Fibroblast of skin of left biceps (primary cell): ENCODE measurements around the gene CTNNA2.

Source experiments
- DNase-seq, 2 experiments: peaks; one replicate each; pipeline ENCODE4 v3.0.0-alpha.2; 2013; ENCODE audit warnings: low read depth in 2 of 2

Gene CTNNA2

DNA sequence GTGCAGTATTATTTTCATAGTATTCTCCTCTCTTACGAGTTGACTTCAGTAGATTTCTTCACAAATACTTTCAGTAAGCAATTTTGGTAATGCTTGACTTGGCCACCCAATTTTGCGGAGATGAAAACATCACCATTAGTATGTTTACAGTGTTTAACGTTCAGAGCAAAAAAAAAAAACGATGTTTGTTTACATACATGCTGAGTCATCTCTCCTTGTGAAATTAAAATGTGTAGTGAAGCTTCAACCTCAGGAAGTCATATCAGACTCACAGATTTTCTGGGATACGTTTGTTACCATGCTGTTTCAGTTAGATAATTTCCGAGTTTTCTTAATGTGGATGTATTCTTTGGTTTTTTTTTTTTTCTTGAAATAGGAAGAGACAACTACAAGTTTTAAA lies 100.1 kb downstream of the CTNNA2 start:
- DNase-seq: no peak

DNA sequence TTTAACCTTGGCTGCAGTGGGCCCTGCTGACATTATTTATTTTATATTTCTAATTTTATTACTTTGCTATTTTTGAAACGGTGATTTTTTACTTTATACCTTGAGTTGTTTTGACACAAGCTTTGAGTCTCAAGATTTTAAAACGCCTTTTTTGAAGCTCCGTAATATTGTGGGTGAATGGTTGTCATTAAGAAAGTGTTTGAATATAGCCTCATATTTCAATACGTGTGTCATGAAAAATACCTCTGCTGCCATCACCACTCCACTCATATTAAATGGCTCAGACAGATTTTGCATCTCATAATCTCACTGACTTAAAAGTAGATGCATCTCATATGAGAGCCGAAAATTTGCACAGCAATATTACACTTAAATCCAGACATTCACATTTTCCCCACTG lies 106.6 kb downstream of the CTNNA2 start:
- no peak for DNase-seq

DNA sequence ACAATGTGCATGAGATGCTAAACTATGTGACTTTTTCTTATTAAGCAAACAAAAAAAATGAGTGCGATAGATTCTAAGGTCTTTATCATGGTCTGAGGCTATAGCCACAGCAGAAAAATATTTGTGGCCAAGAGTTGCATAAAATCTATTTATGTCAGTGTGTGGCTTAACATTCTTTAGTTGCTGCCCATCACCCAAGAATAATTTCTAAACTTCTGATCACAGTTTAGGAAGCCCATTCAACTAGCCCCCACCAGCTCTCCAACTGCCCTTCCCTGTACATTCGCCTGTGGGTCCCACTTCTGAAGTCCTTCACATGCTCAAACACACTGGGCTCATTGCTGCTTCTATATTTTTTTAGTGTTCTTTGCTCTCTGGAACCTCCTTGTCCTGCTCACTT lies 107.1 kb downstream of the CTNNA2 start:
- DNase-seq: no peak

DNA sequence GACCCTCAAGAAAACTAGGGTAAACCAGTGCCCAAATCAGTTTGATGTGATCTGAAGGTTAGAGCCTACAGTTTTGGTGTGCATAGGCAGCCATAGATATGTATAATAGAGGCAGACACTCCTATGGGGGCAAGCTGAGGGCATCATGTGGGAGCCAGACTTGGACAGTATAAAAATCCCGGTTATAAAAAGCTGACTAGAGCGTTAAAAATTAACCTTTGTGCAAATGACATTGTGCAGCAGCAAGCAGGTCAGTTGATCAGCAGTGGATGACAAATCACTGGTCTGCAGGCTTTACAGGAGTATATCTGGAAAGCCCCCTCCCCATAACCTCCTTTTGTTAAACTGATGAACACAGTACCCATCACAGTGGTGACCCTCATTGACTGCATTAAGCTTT lies 107.8 kb downstream of the CTNNA2 start:
- no peak for DNase-seq

DNA sequence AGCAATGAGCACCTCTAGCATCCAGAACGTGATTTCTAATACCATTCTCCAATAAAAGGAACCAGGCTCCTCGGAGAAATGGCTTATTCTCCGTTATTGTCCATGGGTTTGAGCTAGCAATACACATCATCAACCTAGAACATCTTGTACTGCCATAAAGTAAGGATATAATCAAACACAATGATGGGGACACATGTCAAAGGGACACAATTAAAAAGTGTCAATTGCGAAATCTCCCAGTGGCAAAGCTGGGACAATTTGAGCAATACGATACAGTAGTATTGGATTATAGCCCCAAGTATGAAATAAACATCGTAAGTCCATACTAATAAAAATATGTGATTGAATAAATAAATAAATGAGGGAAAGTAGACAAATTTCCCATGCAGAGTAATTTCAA lies 108.4 kb downstream of the CTNNA2 start:
- DNase-seq: no peak

DNA sequence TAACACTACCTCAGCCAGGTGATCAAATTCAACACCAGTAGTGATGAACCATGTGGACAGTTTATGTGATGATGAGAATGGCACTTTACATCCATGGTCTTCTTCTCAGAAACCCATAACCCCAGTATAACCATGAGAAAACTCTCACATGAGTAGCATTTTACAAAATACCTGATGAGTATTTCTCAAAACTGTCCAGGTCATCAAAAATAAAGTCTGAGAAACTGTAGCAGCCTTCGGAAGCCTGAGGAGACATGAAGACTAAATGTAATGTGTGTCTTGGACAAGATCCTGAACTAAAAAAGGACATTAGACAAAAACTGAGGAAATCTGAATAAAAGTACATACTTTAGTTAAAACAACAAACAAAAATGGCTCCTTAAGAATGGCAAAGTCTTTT lies 108.9 kb downstream of the CTNNA2 start:
- DNase-seq: no peak

DNA sequence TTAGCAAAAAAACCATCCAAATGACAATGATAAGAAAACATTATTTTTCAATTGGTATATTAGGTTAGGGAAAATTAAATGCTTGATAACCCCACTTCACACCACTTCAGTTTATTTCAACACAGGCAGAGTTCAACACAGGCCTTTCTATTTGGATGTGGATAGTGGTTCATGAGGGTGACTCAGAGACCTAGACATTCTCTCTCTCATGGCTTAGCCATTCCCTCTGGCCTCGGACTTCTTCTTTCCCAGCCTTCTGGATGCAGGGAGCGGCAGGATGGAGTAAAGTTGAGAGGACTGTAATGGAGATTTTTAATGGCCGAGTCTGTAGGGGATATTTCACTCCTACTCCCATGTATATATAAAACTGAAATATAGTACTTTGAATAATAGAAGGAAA lies 109.7 kb downstream of the CTNNA2 start:
- no peak for DNase-seq

DNA sequence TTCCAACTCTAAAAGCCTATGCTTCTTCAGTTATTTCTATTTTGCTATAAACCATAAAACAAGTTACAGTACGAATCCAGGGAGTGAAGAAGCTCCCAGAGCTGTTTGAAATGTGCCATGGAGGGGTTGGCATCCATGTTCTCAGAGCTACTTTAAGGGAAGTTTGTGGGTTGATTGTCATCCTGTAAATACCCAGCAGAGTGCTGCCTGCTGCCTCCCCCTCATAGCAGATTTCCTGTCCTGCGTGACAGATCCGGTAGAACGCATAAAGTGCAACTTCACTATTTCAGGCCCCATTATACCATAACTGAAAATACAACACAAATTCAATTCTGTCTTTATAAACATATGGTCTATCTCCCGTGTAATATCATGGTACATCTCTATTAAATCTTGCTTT lies 114.4 kb downstream of the CTNNA2 start:
- no peak for DNase-seq

DNA sequence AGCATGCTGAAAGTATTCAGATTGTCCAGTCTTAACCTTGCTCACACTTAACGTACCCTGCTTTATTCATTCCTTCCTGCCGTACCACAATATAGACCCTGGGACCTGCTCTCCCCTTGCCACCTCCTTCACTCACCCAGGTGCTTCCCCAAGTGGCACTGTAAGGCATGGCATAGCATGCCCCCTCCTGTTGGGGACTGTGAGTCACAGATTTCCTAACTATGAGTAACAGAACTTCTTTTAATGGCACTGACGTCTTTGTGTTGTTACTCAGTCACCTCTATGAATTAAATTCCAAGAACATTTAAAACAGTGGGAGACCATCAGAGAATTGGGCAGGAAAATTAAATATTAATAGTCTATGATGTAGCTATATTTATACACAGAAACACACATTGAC lies 117.2 kb downstream of the CTNNA2 start:
- DNase-seq: no peak

DNA sequence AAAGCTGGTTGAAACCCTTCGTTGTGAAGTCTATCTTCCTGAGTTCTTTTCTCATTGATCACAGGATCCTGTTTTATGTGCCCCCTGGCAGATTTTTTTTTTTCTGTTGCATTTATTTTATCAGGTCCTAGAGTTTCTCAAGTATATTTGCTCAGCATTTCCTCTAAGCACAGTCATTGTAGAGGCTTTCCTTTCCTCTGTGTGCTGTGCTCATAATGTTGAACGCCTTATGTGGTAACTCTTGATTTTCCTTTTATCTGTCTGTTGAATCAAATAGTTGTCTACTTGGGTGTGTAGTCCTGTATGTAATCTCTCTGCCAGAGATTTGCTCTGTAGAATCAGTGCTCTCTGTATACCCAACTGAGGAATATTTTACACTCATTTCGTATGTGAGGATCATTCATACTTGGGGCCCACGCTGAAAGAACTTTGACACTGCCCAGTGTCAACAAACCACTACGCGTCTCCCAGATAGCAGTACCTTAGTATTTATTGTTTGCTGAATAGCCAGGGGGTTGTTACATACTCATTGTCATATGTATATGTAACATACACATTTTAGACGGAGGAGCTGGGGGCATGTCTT lies 118.2 kb downstream of the CTNNA2 start:
- DNase-seq: no peak

DNA sequence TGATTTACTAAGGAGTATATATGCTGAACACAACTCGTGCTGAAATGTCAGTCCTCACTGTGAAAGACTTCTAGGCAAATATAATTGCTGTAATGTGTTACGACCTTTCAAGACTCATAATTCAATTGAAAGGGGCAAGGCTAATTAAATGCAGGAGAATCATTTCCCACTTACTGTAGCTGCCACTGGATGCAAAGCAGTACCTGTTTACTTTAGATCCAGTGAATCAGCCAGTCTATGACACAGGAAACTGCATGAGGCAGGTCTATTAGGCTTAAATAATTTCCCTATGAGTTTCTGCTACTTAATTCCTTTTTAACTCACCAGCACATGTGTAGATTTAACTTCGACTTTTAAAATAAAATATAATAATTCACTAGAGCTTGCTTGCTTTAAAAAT lies 125.6 kb downstream of the CTNNA2 start:
- DNase-seq: no peak

DNA sequence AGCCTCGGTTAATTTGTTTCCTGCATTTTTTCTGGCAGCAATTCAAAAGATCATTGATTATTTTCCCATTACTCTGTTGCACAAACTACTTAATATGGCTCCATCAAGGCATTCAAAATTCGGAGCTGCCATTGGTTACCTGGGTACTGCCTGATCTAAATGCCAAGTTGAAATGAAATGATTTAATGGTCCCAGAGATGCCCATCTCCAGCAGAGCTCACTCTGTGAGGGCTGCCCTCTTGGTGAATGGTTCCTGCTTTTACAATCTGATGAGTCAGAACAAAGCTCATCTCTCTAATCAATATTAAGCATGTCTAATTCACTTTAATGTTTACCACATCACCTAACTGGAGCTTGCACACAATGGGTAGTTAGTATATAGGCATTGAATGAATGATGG lies 126.1 kb downstream of the CTNNA2 start:
- no peak for DNase-seq

DNA sequence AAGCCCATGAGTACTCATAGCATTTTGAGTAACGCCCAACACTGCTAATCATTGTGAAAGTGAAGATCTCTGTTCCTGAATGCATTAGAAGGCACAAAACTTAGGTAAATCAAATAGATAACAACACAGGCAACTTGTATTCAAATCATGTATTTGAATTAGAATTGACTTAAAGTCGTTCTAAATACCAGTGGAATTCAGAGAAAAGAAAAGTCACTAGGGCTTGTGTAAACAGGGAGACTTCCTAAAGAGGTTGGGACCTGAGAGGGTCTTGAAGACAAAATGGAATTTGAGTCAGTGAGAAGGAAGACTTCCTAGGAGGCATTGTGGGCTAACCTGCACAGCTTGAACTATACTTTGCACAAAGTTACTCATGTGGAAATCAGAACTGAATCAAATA lies 127.2 kb downstream of the CTNNA2 start:
- no peak for DNase-seq

DNA sequence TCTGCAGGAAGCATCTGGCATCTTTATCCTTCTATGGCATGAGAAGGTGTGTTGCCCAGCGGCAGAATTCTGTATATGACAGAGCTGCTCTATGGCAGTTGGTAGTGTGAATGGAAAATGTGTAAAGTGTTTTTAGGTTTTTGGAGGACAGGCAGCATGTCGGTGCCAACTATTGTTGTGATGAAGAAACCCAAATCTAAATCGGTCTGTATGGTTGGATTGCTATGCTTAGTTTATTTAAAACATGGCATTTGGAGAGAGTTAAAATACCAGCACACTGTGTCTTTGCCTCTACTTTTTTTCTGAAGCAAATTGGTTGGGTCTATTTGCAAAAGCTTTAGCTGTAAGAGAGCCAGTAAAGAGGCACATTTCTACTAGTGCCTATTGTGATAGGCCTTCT lies 136.7 kb downstream of the CTNNA2 start:
- no peak for DNase-seq

DNA sequence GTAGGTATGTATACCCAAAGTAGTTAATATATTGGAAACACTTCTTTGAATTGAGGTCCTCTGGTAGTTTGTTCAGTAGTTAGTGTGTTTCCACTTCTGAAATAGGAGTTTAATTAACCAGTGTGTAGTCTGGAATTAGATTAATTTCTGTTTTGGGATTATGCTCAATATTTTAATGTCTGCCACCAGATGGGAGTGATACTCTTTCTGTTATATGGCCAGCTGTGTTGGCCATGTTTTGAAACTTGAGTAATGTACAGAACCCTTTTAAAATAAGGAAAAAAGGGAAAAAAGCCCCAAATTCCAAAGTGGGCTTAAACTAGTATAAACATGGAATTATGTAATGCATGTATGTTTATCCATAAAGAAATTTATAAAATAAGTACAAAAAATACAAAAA lies 147.7 kb downstream of the CTNNA2 start:
- DNase-seq: no peak

DNA sequence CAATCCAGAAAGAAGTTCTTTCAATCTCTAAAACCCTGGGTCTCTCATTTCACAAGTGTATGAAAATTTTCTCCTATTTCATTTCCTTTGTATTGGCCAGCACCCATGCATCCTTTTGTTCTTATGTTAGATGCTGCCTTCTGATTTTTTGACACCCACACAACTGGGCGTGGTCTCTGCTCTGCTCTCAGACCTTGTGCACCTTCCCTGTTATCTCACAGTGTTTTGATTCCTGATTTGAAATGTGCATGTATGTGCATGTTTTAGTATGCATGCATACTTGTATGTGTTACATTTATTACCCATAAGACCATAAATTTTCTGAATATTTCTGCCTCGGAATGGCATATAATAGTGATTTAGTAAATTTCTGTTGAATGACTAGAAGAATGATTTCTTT lies 152.2 kb downstream of the CTNNA2 start:
- DNase-seq: no peak

DNA sequence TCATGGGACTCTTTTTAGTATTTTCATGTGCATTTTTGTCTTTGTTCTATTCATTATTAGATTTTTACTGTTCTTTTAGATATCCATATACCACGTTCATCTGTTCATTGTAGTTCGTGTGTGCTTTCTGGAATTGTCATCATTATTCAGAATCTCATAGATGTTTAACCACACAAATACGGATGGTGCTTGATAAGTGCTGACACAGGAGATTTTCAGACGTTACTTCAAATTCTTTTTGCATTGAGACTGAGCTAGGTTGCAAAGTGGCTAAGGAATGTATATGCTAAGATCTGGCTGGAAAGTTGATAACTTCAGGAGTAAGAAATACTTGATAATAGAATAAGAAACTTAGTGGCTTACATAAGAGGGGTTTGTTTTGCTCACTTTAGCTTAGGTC lies 153.6 kb downstream of the CTNNA2 start:
- DNase-seq: no peak

DNA sequence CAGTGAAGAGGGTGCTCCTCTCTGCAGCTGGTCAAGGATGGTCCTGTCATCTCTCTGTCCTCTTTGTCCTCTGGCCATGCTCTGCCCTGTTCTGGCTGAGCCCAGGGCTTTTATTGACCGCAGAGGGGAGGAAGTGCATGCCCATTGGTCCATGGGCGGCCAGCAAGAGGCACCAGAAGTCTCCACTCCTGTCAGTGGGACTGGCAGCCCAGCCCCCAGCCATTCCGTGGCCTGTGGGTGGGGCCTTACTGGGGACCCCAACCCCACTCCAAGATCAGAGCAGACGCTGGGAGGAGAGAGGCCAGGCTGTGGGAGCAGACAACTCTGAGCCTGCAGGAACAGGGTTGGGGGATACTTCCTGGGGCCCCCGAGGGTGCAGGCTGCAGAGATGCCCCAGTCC lies 156.9 kb downstream of the CTNNA2 start:
- DNase-seq: no peak

DNA sequence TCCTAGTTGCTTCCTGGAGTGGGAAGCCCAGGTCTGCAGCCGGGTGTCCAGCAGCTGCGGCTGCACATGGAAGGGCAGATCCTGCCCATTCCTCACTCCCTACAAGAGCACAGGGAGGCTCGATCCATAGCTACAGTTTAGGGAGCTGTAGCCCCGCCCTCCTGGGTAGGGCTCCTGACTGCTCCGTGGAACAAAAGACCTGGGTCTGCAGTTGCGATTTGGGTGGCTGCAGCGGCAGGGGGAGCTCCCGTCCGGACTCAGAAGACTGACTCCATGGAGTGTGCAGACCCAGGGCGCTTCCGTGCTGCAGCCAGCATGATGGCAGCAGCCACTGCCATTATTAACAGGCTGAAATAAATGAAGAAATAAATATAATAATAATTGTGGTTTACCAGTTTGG lies 157.3 kb downstream of the CTNNA2 start:
- no peak for DNase-seq

DNA sequence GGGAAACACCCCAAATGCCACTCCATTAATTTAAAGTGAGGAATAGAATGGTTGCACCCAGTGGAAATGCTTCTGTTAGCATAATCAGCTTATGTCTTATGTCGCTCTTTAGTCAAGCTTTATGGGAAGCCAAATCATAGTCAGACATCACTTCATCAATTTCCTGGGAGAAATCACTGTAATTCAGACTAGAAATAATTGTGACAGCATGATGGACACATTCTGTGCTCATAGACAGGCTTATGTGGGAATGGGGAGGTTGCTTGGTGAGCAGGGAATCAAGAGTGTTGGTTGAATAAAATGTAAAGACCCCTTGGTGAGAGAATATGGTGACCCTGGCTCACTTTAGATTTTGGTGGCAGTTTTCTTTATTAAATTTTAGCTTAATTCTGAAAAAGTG lies 174.0 kb downstream of the CTNNA2 start:
- DNase-seq: no peak

DNA sequence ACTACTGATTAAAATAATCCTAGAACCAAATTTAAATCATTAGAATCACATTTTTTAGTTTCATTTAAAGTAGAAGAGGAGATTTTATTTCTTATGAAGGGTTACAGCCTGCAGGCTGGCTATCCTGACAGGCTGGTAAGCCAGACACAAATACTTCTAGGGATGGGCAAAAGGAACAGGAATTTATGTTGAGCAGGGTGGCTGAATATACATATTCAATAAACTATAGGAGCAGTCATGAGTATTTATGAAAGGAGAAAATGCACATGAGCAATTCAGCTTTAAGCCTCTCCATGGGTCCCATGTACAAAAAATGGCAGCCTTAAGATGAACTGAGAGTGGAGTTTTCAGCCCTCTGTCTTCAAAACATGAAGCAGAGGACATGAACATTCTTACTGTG lies 182.4 kb downstream of the CTNNA2 start:
- DNase-seq: no peak

DNA sequence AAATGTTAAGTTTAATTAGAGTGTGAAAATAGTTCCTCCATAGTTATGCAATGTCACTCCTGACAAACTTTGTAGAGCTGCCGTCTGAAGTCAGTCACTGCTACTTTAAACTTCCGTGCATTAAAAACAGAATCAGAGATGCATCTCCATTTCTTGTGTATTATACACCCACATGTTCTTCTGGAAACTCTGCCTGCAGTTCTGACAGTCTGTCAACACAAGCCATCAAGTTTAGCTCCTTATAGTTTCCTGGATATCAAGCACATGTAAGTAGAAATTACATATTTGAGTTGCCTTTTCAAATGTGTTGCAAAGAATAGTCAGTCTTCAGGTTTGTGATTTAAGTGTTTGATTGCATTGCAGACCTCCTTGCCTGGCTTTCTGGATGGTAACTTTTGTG lies 184.3 kb downstream of the CTNNA2 start:
- DNase-seq: no peak

DNA sequence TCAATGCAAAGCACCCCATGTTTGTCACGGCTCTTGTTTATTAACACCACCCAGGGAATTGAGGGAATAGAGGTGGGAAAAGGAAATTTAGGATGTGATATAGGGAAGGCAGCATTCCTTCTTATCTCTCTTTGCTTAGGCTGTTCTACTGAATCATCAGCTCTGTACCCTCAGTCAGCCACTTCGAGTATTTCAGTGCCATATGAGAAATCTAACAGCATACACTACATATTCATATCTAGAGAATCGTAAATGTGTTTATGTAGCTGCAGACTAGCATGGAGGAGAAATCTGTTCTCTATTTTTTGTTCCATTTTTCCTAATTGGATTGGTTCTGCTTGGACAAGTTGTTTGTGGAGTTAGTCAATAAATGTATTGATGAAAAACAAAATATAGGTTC lies 187.8 kb downstream of the CTNNA2 start:
- DNase-seq: no peak

DNA sequence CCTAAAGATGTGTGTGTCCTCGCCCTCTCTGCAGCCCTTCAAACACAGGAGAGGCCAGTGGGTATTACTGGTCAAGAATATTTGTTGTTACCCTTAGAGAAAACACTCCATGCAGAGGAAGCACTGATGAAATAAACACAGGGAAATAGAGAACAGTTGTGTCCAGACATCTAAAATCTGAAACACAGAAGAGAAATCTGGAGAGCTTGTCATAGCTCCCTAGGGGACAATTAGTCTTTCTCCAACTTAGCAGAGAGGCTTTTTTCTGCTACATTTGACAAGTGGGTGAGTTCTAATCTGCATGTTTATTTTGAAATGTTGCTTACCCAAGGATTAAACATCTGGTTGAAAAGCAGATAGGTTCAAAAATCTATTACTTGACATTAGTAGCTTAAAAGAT lies 190.1 kb downstream of the CTNNA2 start:
- DNase-seq: no peak

DNA sequence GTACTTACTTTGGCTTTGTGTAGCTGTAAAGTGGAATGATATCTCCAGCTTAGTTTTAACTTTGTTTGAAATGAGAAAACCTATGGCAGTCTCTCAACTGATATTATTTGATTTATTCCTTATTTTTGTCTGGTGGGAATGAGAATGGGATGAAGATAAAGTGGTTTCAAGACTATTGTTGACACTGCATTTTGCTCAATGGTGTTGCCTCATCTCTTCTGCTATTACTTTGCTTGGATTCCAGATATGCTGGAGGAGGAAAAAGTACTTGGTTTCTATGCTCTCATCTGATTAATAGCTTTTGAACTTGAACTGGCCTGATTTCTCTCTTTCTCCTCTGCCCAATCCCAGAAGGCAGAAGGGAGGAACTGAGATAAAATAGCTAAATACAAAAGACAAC lies 198.2 kb downstream of the CTNNA2 start:
- no peak for DNase-seq
